GM10248 (cell line): ENCODE results near the gene PAGR1.
"Not testable (repeated sequence)": the region's sequence is repeated elsewhere in the genome, so short reads cannot be mapped to it uniquely, and the experiment has no call there.

ENCODE experiments used
- CTCF ChIA-PET: fragments of 300-600 bp; sonication (Branson Sonifier 250); formaldehyde crosslinking; extraction: SDS; loops from one replicate; lab custom pipeline; 2021; ENCODE audit warnings: antibody characterized with exemption; lab: Yijun Ruan, JAX
- POLR2A ChIA-PET: fragments of 350-650 bp; sonication (Branson Sonifier 250); formaldehyde crosslinking; extraction: SDS; loops from one replicate; lab custom pipeline; 2020; ENCODE audit warnings: antibody characterized with exemption; lab: Yijun Ruan, JAX
- DNase-seq: peaks from one replicate; pipeline ENCODE4 v3.0.0; 2012; ENCODE audit errors: extremely low spot score
- CTCF ChIP-seq: IDR thresholded peaks from 2 replicates; pipeline ENCODE4 v1.5.1; 2012; ENCODE audit warnings: mild to moderate bottlenecking, low read depth; ENCODE audit errors: extremely low read depth, missing control alignments, control extremely low read depth

Gene PAGR1

DNA sequence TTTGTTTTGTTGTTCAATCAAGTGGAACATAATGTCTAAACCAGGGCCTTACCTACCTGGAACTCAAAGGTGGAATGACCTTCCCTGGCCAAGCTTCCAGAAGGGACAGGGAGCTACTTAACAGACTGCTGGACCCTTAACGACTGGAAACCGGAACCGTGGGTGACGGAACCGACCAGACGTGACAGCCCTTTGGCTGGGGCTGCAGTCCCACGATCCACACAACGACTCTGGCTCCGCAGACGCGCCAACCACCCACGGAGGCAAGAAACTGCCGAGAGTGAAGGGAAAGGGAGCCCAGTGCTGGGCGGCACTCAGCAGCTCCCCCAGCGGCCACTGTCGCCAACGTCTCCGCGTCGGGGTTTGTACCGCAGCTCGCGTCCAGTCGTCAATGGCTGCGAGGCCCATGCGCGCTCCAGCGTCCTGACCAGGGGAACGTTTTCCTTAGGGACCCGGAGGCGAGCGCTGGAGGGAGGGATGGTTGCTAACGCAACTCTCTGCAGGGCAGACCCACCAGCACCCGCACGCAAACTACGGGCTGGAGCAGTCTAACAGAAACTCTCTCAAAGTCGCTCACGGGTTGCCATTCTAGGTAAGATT, 31.0 kb upstream of the PAGR1 start:
- ChIA-PET POLR2A (no interaction called here), CTCF (interaction anchor here (0.8 to 3.5 kb wide), 27 partner anchors 8 to 247 kb away, joined by 3 to 22 read pairs (median 5); partner anchors contain the start of gene MVP)
- TF ChIP-seq CTCF, result peak; percentile 87
- DNase-seq, result peak; percentile 79

DNA sequence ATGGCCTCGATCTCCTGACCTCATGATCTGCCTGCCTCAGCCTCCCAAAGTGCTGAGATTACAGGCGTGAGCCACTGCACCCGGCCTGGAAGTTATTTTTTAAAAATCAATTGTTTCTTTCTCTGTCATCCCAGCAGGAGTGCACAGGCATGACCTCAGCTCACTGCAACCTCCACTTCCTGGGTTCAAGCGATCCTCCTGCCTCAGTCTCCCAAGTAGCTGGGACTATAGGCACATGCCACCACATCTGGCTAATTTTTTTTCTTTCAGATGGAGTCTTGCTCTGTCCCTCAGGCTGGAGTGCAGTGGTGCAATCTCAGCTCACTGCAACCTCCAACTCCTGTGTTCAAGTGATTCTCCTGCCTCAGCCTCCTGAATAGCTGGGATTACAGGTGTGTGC, 28.8 kb upstream of the PAGR1 start:
- DNase-seq, POLR2A ChIA-PET: not testable (repeated sequence)
- CTCF ChIA-PET, result interaction anchor here (1.3 to 3.0 kb wide), 4 partner anchors 10 to 108 kb away, joined by 3 to 18 read pairs (median 8); partner anchors contain the start of gene QPRT

DNA sequence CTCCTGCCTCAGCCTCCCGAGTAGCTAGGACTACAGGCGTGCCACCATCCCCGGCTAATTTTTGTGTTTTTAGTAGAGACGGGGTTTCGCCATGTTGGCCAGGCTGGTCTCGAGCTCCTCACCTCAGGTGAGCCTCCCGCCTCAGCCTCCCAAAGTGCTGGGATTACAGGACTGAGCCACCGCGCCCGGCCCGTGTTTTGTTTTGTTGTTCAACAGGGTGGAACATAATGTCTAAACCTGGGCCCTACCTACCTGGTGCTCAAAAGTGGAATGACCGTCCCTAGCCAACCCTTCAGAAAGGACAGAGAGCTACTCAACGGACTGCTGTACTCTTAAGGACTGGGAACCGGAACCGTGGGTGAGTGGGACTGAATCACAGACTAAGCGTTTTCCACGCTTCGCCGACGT, 26.2 kb upstream of the PAGR1 start:
- CTCF ChIA-PET, result interaction anchor here (0.6 to 4.7 kb wide), 36 partner anchors 9 to 243 kb away, joined by 3 to 41 read pairs (median 5); partner anchors contain the start of genes C16orf54, HIRIP3, INO80E and MVP
- no peak for TF ChIP-seq CTCF
- POLR2A ChIA-PET, result interaction anchor here (0.7 to 1.6 kb wide), 5 partner anchors 13 to 145 kb away, joined by 3 to 4 read pairs (median 3); no protein-coding TSS in a partner anchor
- no peak for DNase-seq

DNA sequence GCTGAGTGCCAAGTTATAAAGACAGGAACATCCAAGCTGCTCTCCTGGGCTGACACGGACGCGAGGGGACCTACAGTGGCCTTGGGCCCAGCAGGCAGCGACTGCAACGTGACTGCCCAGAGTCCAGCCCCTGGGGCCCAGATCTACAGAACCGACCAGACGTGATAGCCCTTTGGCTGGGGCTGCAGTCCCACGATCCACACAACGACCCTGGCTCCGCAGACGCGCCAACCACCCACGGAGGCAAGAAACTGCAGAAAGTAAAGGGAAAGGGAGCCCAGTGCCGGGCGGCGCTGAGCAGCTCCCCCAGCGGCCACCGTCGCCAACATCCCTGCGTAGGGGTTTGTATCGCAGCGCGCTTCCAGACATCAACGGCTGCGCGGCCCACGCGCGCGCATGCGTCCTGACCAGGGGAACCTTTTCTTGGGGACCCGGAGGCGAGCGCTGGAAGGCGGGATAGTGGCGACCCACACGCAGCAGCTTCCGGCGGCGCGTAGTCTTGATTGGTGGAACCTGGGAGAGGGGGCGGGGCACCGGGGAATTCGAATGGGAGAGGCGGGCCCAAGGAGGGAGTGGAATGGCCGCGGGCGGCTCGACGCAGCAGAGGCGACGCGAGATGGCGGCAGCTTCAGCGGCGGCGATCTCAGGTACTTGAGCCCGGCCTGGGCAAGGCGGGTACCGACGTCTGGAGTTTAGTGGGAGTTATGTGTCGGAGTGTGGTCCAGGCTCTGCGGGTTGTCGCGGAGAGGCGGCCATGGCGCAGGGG, 25.6 kb upstream of the PAGR1 start, which contains the start of gene KIF22:
Gene KIF22 (plus strand): TSS at position 569 of the 766 bp plus-strand sequence. CDS start 9 bp downstream, at position 578.
- peak; percentile 100 for DNase-seq
- CTCF ChIA-PET, result interaction anchor here (0.6 to 4.7 kb wide), 37 partner anchors 8 to 242 kb away, joined by 3 to 41 read pairs (median 5); partner anchors contain the start of genes C16orf54, HIRIP3, INO80E and MVP
- POLR2A ChIA-PET, result interaction anchor here (0.7 to 1.6 kb wide), 5 partner anchors 13 to 146 kb away, joined by 3 to 4 read pairs (median 3); no protein-coding TSS in a partner anchor
- peak; percentile 66 for TF ChIP-seq CTCF

DNA sequence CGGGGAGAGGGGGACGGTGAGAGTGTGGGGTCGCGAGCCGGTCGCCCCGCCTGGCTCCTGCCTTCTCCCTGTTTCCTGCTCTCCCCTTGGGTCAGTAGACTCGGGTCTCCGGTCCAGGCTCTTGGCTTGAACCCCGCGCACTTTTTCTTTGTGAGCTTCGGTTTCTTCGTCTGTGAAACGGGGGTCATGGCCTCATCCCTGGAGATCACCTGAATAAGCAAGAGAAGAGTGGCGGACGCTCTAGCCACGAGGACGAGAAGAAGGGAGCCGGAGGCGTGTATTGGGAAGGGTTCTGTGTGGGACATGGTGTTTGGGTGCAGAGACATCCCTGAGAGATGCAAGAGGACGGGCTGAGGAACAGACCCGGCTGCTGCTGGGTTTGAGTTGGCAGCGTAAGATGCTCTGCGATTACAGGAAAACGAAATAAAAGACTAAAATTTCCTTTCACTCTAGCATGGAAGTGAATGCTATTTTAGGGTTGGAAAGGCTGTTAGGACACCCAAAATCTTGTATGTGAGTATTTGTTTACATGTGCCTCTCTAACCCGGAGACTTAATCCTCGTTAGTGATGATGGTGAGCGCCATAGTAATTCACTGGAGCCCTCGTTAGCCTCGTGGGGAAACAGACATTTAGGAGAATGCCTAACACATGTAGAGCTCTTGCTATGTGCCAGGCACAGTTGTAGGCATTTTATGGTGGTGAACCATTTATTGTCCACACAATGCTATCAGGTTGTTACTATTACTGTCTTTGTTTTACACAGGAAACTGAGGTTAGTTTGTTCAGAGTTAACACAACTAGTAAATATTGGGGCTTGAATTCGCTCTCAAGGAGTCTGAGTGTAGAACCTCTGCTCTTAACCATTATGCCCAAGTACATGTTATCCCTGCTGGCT, 24.8 kb upstream of the PAGR1 start:
- ChIA-PET POLR2A (interaction anchor here (0.8 to 1.6 kb wide), 4 partner anchors 12 to 147 kb away, joined by 3 to 4 read pairs (median 3); no protein-coding TSS in a partner anchor), CTCF (interaction anchor here (0.8 to 4.7 kb wide), 25 partner anchors 8 to 205 kb away, joined by 3 to 41 read pairs (median 6); partner anchors contain the start of genes C16orf54, HIRIP3, INO80E and MVP)
- no peak for TF ChIP-seq CTCF
- no peak for DNase-seq
